Activated naive CD8-positive, alpha-beta T cell (primary cell): Measurements from ENCODE around the gene CBLC.

Source experiments
- H3K27ac Mint-ChIP-seq: one replicate; pipeline ENCODE4 v1.8.0; 2021; ENCODE audit warnings: mixed read lengths
- H3K27me3 Mint-ChIP-seq: one replicate; pipeline ENCODE4 v1.8.0; 2021; ENCODE audit warnings: mixed read lengths
- H3K36me3 Mint-ChIP-seq: one replicate; pipeline ENCODE4 v1.8.0; 2021; ENCODE audit warnings: mixed read lengths
- H3K4me1 Mint-ChIP-seq: one replicate; pipeline ENCODE4 v1.8.0; 2021; ENCODE audit warnings: low read depth, mixed read lengths
- H3K4me3 Mint-ChIP-seq: one replicate; pipeline ENCODE4 v1.8.0; 2021; ENCODE audit warnings: mild to moderate bottlenecking, mixed read lengths
- H3K9me3 Mint-ChIP-seq: one replicate; pipeline ENCODE4 v1.8.0; 2021; ENCODE audit warnings: low read depth, mixed read lengths

Gene CBLC

GRCh38 chr19:44796701-44797115 is 19.0 kb downstream of the CBLC start:
- no peak overlapping the region for H3K27ac Mint-ChIP-seq
- no peaks in the 10 kb centered on the region for H3K36me3 Mint-ChIP-seq
- no peak overlapping the region for H3K4me3 Mint-ChIP-seq
- H3K4me1 Mint-ChIP-seq, result peaks cover 19% of the 10 kb centered on the region
- H3K27me3 Mint-ChIP-seq, result no peaks in the 10 kb centered on the region
- no peaks in the 10 kb centered on the region for H3K9me3 Mint-ChIP-seq

- no peak overlapping the region for H3K4me3 Mint-ChIP-seq
- H3K36me3 Mint-ChIP-seq, result no peaks in the 10 kb centered on the region
- H3K27ac Mint-ChIP-seq, result no peak overlapping the region
- H3K27me3 Mint-ChIP-seq, result no peaks in the 10 kb centered on the region
- peaks cover 19% of the 10 kb centered on the region for H3K4me1 Mint-ChIP-seq
- no peaks in the 10 kb centered on the region for H3K9me3 Mint-ChIP-seq
These were observed 22.1 kb downstream of the CBLC start for GRCh38 chr19:44799627-44800346.

- Mint-ChIP-seq H3K27me3 (no peaks in the 10 kb centered on the region), H3K9me3 (no peaks in the 10 kb centered on the region), H3K27ac (no peak overlapping the region), H3K36me3 (no peaks in the 10 kb centered on the region), H3K4me3 (no peak overlapping the region), H3K4me1 (peaks cover 19% of the 10 kb centered on the region)
These were observed 22.8 kb downstream of the CBLC start for GRCh38 chr19:44800461-44800860.

DNA sequence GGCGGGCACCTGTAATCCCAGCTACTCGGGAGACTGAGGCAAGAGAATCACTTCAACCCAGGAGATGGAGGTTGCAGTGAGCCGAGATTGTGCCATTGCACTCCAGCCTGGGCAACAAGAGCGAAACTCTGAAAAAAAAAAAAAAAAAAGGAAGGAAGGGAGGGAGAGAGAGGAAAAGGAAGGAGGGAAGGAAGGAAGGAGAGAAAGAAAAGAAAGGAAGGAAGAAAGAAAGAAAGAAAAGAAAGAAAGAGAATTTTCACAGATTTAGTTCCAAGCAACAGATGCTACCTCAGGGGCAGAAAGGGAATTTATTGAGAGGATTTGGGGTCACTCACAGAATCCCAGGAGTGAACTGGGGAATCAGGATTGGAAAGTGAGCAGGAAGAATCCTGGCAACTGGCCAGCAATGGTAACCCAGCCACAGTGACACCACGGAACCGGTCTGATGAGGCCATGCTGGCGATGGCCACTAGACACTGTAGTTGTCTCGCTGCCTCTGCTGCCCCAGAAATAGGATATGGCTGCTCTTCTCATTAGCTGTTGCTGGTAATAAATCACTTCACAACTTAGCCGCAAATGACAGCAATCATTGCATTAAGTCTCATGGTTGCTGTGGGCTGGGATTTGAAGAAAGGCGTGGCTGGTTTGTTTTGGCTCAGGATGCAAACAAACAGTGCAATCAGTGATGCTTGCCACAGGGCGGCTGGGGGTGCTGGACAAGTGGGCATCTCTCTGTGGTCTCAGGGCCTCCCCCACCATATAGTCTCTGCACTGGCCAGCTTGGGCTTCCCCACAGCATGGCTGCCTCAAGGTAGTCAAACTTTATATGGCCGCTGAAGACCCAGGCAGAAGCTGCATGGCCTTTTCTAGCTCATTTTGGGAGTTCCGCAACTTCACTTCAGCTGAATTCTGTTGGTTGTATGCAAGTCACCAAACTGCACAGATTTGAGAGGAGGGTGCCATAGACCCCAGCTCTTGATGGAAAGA is 26.0 kb downstream of the CBLC start:
- H3K4me3 Mint-ChIP-seq, result no peak overlapping the region
- no peaks in the 10 kb centered on the region for H3K36me3 Mint-ChIP-seq
- H3K9me3 Mint-ChIP-seq, result no peaks in the 10 kb centered on the region
- no peaks in the 10 kb centered on the region for H3K27me3 Mint-ChIP-seq
- H3K4me1 Mint-ChIP-seq, result peaks cover 1% of the 10 kb centered on the region
- no peak overlapping the region for H3K27ac Mint-ChIP-seq

GRCh38 chr19:44806291-44806690 is 28.6 kb downstream of the CBLC start:
- H3K4me3 Mint-ChIP-seq, result no peak overlapping the region
- H3K9me3 Mint-ChIP-seq, result no peaks in the 10 kb centered on the region

GRCh38 chr19:44807162-44807561 is 29.5 kb downstream of the CBLC start:
- H3K9me3 Mint-ChIP-seq, result no peaks in the 10 kb centered on the region
- H3K27ac Mint-ChIP-seq, result no peak overlapping the region
- peaks cover 8% of the 10 kb centered on the region for H3K27me3 Mint-ChIP-seq
- H3K4me3 Mint-ChIP-seq, result no peak overlapping the region
- H3K4me1 Mint-ChIP-seq, result peaks cover 7% of the 10 kb centered on the region
- H3K36me3 Mint-ChIP-seq, result no peaks in the 10 kb centered on the region

More at GRCh38 chr19:44806291-44806690, 28.6 kb downstream of the CBLC start:
- Mint-ChIP-seq H3K36me3 (no peaks in the 10 kb centered on the region), H3K4me1 (peaks cover 7% of the 10 kb centered on the region), H3K27me3 (peaks cover 5% of the 10 kb centered on the region), H3K27ac (no peak overlapping the region)

GRCh38 chr19:44807652-44808462 is 30.2 kb downstream of the CBLC start:
- peak overlapping the region; percentile 40 for H3K4me3 Mint-ChIP-seq
- peaks cover 8% of the 10 kb centered on the region for H3K27me3 Mint-ChIP-seq
- H3K4me1 Mint-ChIP-seq, result peaks cover 7% of the 10 kb centered on the region
- H3K27ac Mint-ChIP-seq, result no peak overlapping the region
- H3K36me3 Mint-ChIP-seq, result no peaks in the 10 kb centered on the region
- no peaks in the 10 kb centered on the region for H3K9me3 Mint-ChIP-seq

DNA sequence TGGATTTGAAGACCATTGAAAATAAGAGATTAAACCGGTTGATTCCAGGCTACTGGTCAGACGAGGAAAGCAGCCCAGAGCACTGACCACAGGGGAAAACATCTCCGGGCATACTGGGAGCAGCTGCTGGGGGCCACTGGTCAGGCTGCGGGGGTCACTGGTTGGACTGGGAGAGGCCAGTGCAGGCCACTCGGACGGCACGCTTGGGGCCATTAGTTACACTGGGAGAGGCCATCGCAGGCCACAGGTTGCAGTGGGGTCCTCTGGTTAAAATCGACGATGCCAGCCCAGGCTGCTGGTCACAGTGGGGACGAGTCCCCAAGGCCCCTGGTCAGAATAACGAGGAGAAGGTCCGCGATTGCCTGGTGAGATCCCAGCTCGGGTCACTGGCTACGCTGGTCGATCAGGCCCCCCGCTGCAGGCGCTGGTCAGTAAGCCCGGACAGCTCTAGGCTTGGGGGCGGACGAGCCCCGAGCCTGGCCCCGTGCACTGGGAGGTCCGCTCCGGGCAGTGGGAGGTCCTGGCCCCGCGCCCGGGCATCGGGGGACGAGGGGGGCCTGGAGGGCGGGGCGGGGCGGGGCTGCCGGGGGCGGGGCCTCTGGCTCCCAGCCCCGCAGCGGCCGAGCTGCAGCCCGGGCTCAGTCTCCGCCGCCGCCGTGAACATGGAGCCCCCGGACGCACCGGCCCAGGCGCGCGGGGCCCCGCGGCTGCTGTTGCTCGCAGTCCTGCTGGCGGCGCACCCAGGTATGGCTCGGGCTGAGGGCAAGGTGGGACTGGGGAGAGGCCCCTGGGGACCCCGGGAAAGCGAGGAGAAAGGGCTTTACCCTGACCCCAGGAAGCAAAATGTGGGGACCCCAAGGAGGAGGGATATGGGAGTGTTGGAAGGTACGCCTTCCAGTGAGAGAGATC is 31.0 kb downstream of the CBLC start, which contains the start of gene BCAM:
TSS of gene BCAM (plus strand) at position 641 of the 909 bp plus-strand sequence. CDS start at position 663, 22 bp downstream.
- H3K4me1 Mint-ChIP-seq, result peaks cover 7% of the 10 kb centered on the region
- H3K4me3 Mint-ChIP-seq, result peak within 1 kb of the TSS; percentile 40
- no peaks in the 10 kb centered on the region for H3K36me3 Mint-ChIP-seq
- H3K27me3 Mint-ChIP-seq, result peaks cover 10% of the 10 kb centered on the region
- no peaks in the 10 kb centered on the region for H3K9me3 Mint-ChIP-seq
- no peak within 1 kb of the TSS for H3K27ac Mint-ChIP-seq

DNA sequence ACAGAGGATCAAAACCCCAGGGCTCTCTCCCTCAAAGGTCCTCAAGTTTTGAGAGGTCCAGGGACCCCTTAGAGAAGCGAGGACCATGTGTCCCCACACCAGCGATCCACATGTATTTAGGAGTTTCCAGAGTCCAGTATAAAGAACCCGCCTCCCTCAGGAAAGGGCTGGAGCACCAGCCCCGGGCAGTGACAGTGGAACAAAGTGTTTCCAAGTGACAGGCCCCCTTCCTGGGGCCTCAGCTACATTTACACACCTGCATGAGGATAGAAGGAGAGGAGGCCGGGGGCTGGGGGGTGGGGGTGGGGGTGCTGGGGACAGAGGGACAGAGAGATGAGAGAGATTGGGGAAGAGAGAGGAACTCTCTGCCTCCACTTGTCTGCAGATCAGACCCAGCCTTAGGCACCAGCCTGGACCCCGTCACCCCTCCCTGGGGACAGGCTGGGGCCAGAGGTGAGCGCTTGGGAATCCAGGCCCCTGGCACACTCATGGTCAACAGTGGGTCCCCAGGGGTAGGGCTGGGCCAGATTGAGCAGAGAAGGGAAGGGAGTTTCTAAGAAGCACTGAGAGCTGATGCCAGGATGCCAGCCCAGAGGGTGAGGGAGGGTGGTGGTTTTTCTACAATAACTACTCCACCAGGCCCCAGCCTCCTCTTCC is 32.0 kb downstream of the CBLC start:
- Mint-ChIP-seq H3K27me3 (peaks cover 10% of the 10 kb centered on the region), H3K4me3 (peak overlapping the region; percentile 13), H3K36me3 (no peaks in the 10 kb centered on the region)

GRCh38 chr19:44810234-44811121 is 32.8 kb downstream of the CBLC start:
- Mint-ChIP-seq H3K4me3 (no peak overlapping the region), H3K9me3 (no peaks in the 10 kb centered on the region), H3K36me3 (no peaks in the 10 kb centered on the region), H3K27me3 (peaks cover 10% of the 10 kb centered on the region), H3K4me1 (peaks cover 7% of the 10 kb centered on the region), H3K27ac (no peak overlapping the region)

More for the DNA sequence above, 32.0 kb downstream of the CBLC start:
- Mint-ChIP-seq H3K9me3 (no peaks in the 10 kb centered on the region), H3K27ac (no peak overlapping the region), H3K4me1 (peaks cover 7% of the 10 kb centered on the region)

DNA sequence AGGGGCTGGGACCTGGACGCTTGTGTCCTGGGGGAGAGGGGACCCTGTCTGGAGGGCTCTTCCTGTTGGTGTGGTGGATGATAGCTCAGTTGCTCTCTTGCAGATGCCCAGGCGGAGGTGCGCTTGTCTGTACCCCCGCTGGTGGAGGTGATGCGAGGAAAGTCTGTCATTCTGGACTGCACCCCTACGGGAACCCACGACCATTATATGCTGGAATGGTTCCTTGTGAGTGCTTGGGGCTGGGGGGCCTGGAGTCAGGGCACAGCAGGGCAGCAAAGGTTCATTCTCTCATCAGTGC is 33.4 kb downstream of the CBLC start:
- H3K27ac Mint-ChIP-seq, result no peak overlapping the region
- no peak overlapping the region for H3K4me3 Mint-ChIP-seq
- H3K4me1 Mint-ChIP-seq, result peaks cover 7% of the 10 kb centered on the region
- H3K9me3 Mint-ChIP-seq, result no peaks in the 10 kb centered on the region
- peaks cover 10% of the 10 kb centered on the region for H3K27me3 Mint-ChIP-seq
- no peaks in the 10 kb centered on the region for H3K36me3 Mint-ChIP-seq

- H3K9me3 Mint-ChIP-seq, result no peaks in the 10 kb centered on the region
- H3K4me1 Mint-ChIP-seq, result peaks cover 7% of the 10 kb centered on the region
- H3K4me3 Mint-ChIP-seq, result no peak overlapping the region
- no peaks in the 10 kb centered on the region for H3K36me3 Mint-ChIP-seq
- H3K27ac Mint-ChIP-seq, result no peak overlapping the region
- H3K27me3 Mint-ChIP-seq, result peaks cover 10% of the 10 kb centered on the region
These were observed 34.5 kb downstream of the CBLC start for GRCh38 chr19:44812142-44812718.
